HEK293 (cell line): ENCODE measurements around the gene MBD6.

Experiments used
- BCL11A ChIP-seq: fragments of 450-650 bp; formaldehyde crosslinking; IDR thresholded peaks from 2 replicates; pipeline ENCODE4 v1.5.1; 2016; ENCODE audit warnings: low read depth, missing biosample characterization, missing genetic modification characterization
- KLF1 ChIP-seq: fragments of 450-650 bp; formaldehyde crosslinking; IDR thresholded peaks from 2 replicates; pipeline ENCODE4 v1.5.1; 2016; ENCODE audit warnings: missing biosample characterization, missing genetic modification characterization
- KLF16 ChIP-seq: fragments of 450-650 bp; formaldehyde crosslinking; IDR thresholded peaks from 2 replicates; pipeline ENCODE4 v1.5.1; 2017; ENCODE audit warnings: missing biosample characterization, missing genetic modification characterization
- MZF1 ChIP-seq: fragments of 450-650 bp; formaldehyde crosslinking; IDR thresholded peaks from 2 replicates; pipeline ENCODE4 v1.5.1; 2017; ENCODE audit warnings: missing biosample characterization, missing genetic modification characterization, borderline replicate concordance
- OSR2 ChIP-seq: fragments of 450-650 bp; formaldehyde crosslinking; IDR thresholded peaks from 2 replicates; pipeline ENCODE4 v1.5.1; 2016; ENCODE audit warnings: missing biosample characterization, missing genetic modification characterization
- RBAK ChIP-seq: fragments of 450-650 bp; formaldehyde crosslinking; IDR thresholded peaks from 2 replicates; pipeline ENCODE4 v1.5.1; 2016; ENCODE audit warnings: missing biosample characterization, missing genetic modification characterization
- ZBTB1 ChIP-seq: fragments of 450-650 bp; formaldehyde crosslinking; IDR thresholded peaks from 2 replicates; pipeline ENCODE4 v1.5.1; 2016; ENCODE audit warnings: missing biosample characterization, missing genetic modification characterization
- ZBTB20 ChIP-seq: fragments of 450-650 bp; formaldehyde crosslinking; IDR thresholded peaks from 2 replicates; pipeline ENCODE4 v1.5.1; 2016; ENCODE audit warnings: missing biosample characterization, missing genetic modification characterization
- ZEB2 ChIP-seq: fragments of 450-650 bp; formaldehyde crosslinking; IDR thresholded peaks from 2 replicates; pipeline ENCODE4 v1.5.1; 2016; ENCODE audit warnings: missing biosample characterization, missing genetic modification characterization
- ZNF10 ChIP-seq: fragments of 450-650 bp; formaldehyde crosslinking; IDR thresholded peaks from 2 replicates; pipeline ENCODE4 v1.5.1; 2017; ENCODE audit warnings: missing biosample characterization, missing genetic modification characterization
- ZNF112 ChIP-seq: fragments of 450-650 bp; formaldehyde crosslinking; IDR thresholded peaks from 2 replicates; pipeline ENCODE4 v1.5.0; 2017; ENCODE audit warnings: missing biosample characterization, missing genetic modification characterization
- ZNF121 ChIP-seq: fragments of 450-650 bp; formaldehyde crosslinking; IDR thresholded peaks from 2 replicates; pipeline ENCODE4 v1.5.1; 2016; ENCODE audit warnings: missing biosample characterization, missing genetic modification characterization
- ZNF239 ChIP-seq: fragments of 450-650 bp; formaldehyde crosslinking; IDR thresholded peaks from 2 replicates; pipeline ENCODE4 v1.5.1; 2016; ENCODE audit warnings: missing biosample characterization, missing genetic modification characterization
- ZNF248 ChIP-seq: fragments of 450-650 bp; formaldehyde crosslinking; IDR thresholded peaks from 2 replicates; pipeline ENCODE4 v1.5.1; 2017; ENCODE audit warnings: missing biosample characterization, missing genetic modification characterization
- ZNF266 ChIP-seq: fragments of 450-650 bp; formaldehyde crosslinking; IDR thresholded peaks from 2 replicates; pipeline ENCODE4 v1.5.1; 2016; ENCODE audit warnings: missing biosample characterization, missing genetic modification characterization, low read depth
- ZNF335 ChIP-seq: fragments of 450-650 bp; formaldehyde crosslinking; conservative IDR thresholded peaks from 2 replicates; pipeline ENCODE4 v1.5.1; 2016; ENCODE audit warnings: missing biosample characterization, missing genetic modification characterization
- ZNF366 ChIP-seq: fragments of 450-650 bp; formaldehyde crosslinking; conservative IDR thresholded peaks from 2 replicates; pipeline ENCODE4 v1.5.1; 2016; ENCODE audit warnings: missing biosample characterization, missing genetic modification characterization
- ZNF391 ChIP-seq: fragments of 450-650 bp; formaldehyde crosslinking; IDR thresholded peaks from 2 replicates; pipeline ENCODE4 v1.5.1; 2016; ENCODE audit warnings: low read depth, missing biosample characterization, missing genetic modification characterization, borderline replicate concordance
- ZNF529 ChIP-seq: fragments of 450-650 bp; formaldehyde crosslinking; IDR thresholded peaks from 2 replicates; pipeline ENCODE4 v1.5.1; 2017; ENCODE audit warnings: missing genetic modification characterization, missing biosample characterization; ENCODE audit not compliant: insufficient replicate concordance
- ZNF544 ChIP-seq: fragments of 450-650 bp; formaldehyde crosslinking; IDR thresholded peaks from 2 replicates; pipeline ENCODE4 v1.5.0; 2017; ENCODE audit warnings: missing biosample characterization, missing genetic modification characterization
- ZNF548 ChIP-seq: fragments of 450-650 bp; formaldehyde crosslinking; IDR thresholded peaks from 2 replicates; pipeline ENCODE4 v1.5.1; 2016; ENCODE audit warnings: missing biosample characterization, missing genetic modification characterization
- ZNF571 ChIP-seq: fragments of 450-650 bp; formaldehyde crosslinking; IDR thresholded peaks from 2 replicates; pipeline ENCODE4 v1.5.0; 2017; ENCODE audit warnings: missing biosample characterization, missing genetic modification characterization
- ZNF777 ChIP-seq: fragments of 450-650 bp; formaldehyde crosslinking; IDR thresholded peaks from 2 replicates; pipeline ENCODE4 v1.5.1; 2017; ENCODE audit warnings: missing biosample characterization, missing genetic modification characterization, borderline replicate concordance
- TF ChIP-seq, protein P1 (sequence below): fragments of 450-650 bp; formaldehyde crosslinking; IDR thresholded peaks from 2 replicates; pipeline ENCODE4 v1.5.0; 2017; ENCODE audit warnings: missing biosample characterization, missing genetic modification characterization, borderline replicate concordance
- TF ChIP-seq, protein P2 (sequence below): fragments of 450-650 bp; formaldehyde crosslinking; IDR thresholded peaks from 2 replicates; pipeline ENCODE4 v1.5.1; 2016; ENCODE audit warnings: missing biosample characterization, missing genetic modification characterization
- TF ChIP-seq, protein P3 (sequence below): fragments of 450-650 bp; formaldehyde crosslinking; IDR thresholded peaks from 2 replicates; pipeline ENCODE4 v1.5.1; 2016; ENCODE audit warnings: missing biosample characterization, missing genetic modification characterization, borderline replicate concordance
- TF ChIP-seq, protein P4 (sequence below): fragments of 450-650 bp; formaldehyde crosslinking; IDR thresholded peaks from 2 replicates; pipeline ENCODE4 v1.5.1; 2017; ENCODE audit warnings: missing biosample characterization, missing genetic modification characterization
- TF ChIP-seq, protein P5 (sequence below): fragments of 450-650 bp; formaldehyde crosslinking; IDR thresholded peaks from 2 replicates; pipeline ENCODE4 v1.5.1; 2016; ENCODE audit warnings: missing biosample characterization, missing genetic modification characterization

MBD6 gene

DNA sequence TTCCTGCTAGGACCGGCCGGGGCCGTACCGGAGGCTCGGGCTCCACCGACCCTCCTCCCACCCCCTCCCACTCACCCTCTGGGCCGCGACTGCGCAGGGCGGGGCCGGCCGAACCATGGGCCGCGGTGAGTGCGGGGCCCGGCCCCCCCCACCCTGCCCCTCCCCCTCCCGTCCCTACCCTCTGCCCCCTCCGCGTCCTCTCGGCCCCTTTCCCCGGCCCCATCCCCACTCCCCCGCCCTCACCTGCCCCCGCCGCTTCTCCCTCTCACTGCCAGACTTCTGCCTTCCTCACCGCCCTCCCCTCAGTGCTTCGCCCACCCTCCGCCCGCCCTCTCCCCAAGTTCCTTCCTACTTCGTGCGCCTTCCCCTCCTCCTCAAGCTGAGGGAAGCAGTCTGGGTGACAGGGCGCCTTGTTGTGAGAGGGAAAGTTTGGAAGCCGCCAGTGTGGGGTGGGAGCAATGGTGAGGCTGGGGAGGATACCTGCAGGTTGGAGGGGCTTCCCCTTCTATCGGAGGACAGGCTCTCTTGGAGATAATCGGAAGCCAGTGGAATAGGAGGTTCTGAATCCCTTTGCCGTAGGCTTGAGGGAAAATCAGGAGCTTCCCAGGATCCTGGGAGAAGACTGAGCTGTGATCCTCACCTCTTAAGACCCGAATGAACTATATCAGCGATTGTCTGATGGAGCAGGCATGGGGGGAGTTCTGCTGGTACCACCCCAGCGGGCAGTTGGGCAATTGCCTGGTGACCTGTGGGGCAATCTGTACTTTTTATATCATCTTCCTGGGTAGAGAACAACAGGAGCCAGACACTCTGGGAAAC, 472 bp downstream of the MBD6 start (continued):
- TF ChIP-seq, protein P1, sequence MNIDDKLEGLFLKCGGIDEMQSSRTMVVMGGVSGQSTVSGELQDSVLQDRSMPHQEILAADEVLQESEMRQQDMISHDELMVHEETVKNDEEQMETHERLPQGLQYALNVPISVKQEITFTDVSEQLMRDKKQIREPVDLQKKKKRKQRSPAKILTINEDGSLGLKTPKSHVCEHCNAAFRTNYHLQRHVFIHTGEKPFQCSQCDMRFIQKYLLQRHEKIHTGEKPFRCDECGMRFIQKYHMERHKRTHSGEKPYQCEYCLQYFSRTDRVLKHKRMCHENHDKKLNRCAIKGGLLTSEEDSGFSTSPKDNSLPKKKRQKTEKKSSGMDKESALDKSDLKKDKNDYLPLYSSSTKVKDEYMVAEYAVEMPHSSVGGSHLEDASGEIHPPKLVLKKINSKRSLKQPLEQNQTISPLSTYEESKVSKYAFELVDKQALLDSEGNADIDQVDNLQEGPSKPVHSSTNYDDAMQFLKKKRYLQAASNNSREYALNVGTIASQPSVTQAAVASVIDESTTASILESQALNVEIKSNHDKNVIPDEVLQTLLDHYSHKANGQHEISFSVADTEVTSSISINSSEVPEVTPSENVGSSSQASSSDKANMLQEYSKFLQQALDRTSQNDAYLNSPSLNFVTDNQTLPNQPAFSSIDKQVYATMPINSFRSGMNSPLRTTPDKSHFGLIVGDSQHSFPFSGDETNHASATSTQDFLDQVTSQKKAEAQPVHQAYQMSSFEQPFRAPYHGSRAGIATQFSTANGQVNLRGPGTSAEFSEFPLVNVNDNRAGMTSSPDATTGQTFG = no peak
- TF ChIP-seq, protein P2, sequence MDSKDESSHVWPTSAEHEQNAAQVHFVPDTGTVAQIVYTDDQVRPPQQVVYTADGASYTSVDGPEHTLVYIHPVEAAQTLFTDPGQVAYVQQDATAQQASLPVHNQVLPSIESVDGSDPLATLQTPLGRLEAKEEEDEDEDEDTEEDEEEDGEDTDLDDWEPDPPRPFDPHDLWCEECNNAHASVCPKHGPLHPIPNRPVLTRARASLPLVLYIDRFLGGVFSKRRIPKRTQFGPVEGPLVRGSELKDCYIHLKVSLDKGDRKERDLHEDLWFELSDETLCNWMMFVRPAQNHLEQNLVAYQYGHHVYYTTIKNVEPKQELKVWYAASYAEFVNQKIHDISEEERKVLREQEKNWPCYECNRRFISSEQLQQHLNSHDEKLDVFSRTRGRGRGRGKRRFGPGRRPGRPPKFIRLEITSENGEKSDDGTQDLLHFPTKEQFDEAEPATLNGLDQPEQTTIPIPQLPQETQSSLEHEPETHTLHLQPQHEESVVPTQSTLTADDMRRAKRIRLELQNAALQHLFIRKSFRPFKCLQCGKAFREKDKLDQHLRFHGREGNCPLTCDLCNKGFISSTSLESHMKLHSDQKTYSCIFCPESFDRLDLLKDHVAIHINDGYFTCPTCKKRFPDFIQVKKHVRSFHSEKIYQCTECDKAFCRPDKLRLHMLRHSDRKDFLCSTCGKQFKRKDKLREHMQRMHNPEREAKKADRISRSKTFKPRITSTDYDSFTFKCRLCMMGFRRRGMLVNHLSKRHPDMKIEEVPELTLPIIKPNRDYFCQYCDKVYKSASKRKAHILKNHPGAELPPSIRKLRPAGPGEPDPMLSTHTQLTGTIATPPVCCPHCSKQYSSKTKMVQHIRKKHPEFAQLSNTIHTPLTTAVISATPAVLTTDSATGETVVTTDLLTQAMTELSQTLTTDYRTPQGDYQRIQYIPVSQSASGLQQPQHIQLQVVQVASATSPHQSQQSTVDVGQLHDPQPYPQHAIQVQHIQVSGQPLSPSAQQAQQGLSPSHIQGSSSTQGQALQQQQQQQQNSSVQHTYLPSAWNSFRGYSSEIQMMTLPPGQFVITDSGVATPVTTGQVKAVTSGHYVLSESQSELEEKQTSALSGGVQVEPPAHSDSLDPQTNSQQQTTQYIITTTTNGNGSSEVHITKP (tag by site-specific recombination) = peak; percentile 58; the same call in 1 of the 2 replicates
- TF ChIP-seq ZNF571 = no peak
- no peak for TF ChIP-seq KLF1 (tag by site-specific recombination)
- no peak for TF ChIP-seq OSR2 (tag by site-specific recombination)
- no peak for TF ChIP-seq ZBTB20 (tag by site-specific recombination)
- no peak for TF ChIP-seq ZNF548 (tag by site-specific recombination)
- no peak for TF ChIP-seq ZNF529 (tag by site-specific recombination)
- no peak for TF ChIP-seq BCL11A
- TF ChIP-seq ZEB2 (tag by site-specific recombination) = no peak
- no peak for TF ChIP-seq ZNF248 (tag by site-specific recombination)
- TF ChIP-seq ZNF121 = no peak
- no peak for TF ChIP-seq MZF1 (tag by site-specific recombination)
- no peak for TF ChIP-seq ZNF391
- peak; percentile 53; the same call in 1 of the 2 replicates for TF ChIP-seq ZNF335 (tag by site-specific recombination)
- TF ChIP-seq, protein P3, sequence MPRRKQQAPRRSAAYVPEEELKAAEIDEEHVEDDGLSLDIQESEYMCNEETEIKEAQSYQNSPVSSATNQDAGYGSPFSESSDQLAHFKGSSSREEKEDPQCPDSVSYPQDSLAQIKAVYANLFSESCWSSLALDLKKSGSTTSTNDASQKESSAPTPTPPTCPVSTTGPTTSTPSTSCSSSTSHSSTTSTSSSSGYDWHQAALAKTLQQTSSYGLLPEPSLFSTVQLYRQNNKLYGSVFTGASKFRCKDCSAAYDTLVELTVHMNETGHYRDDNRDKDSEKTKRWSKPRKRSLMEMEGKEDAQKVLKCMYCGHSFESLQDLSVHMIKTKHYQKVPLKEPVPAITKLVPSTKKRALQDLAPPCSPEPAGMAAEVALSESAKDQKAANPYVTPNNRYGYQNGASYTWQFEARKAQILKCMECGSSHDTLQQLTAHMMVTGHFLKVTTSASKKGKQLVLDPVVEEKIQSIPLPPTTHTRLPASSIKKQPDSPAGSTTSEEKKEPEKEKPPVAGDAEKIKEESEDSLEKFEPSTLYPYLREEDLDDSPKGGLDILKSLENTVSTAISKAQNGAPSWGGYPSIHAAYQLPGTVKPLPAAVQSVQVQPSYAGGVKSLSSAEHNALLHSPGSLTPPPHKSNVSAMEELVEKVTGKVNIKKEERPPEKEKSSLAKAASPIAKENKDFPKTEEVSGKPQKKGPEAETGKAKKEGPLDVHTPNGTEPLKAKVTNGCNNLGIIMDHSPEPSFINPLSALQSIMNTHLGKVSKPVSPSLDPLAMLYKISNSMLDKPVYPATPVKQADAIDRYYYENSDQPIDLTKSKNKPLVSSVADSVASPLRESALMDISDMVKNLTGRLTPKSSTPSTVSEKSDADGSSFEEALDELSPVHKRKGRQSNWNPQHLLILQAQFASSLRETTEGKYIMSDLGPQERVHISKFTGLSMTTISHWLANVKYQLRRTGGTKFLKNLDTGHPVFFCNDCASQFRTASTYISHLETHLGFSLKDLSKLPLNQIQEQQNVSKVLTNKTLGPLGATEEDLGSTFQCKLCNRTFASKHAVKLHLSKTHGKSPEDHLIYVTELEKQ = no peak
- no peak for TF ChIP-seq ZNF112 (tag by site-specific recombination)
- no peak for TF ChIP-seq KLF16 (tag by site-specific recombination)
- TF ChIP-seq, protein P4, sequence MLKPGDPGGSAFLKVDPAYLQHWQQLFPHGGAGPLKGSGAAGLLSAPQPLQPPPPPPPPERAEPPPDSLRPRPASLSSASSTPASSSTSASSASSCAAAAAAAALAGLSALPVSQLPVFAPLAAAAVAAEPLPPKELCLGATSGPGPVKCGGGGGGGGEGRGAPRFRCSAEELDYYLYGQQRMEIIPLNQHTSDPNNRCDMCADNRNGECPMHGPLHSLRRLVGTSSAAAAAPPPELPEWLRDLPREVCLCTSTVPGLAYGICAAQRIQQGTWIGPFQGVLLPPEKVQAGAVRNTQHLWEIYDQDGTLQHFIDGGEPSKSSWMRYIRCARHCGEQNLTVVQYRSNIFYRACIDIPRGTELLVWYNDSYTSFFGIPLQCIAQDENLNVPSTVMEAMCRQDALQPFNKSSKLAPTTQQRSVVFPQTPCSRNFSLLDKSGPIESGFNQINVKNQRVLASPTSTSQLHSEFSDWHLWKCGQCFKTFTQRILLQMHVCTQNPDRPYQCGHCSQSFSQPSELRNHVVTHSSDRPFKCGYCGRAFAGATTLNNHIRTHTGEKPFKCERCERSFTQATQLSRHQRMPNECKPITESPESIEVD = no peak
- TF ChIP-seq ZNF266 (tag by site-specific recombination) = no peak
- TF ChIP-seq ZNF10 (tag by site-specific recombination) = no peak
- TF ChIP-seq ZNF239 (tag by site-specific recombination) = no peak
- TF ChIP-seq ZBTB1 (tag by site-specific recombination) = no peak
- no peak for TF ChIP-seq ZNF777 (tag by site-specific recombination)
- TF ChIP-seq, protein P5, sequence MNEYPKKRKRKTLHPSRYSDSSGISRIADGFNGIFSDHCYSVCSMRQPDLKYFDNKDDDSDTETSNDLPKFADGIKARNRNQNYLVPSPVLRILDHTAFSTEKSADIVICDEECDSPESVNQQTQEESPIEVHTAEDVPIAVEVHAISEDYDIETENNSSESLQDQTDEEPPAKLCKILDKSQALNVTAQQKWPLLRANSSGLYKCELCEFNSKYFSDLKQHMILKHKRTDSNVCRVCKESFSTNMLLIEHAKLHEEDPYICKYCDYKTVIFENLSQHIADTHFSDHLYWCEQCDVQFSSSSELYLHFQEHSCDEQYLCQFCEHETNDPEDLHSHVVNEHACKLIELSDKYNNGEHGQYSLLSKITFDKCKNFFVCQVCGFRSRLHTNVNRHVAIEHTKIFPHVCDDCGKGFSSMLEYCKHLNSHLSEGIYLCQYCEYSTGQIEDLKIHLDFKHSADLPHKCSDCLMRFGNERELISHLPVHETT (tag by site-specific recombination) = no peak
- no peak for TF ChIP-seq ZNF544
- TF ChIP-seq ZNF366 (tag by site-specific recombination) = 0 out of 2 replicates have a peak, but pooled peaks have one; percentile 27
- no peak for TF ChIP-seq RBAK (tag by site-specific recombination)
